GM18861 (cell line): Measurements from ENCODE around the gene NLGN3.
A peak's percentile ranks its signal among the peaks of the same experiment; 100 is the strongest.
"Not testable (repeated sequence)": the region's sequence is repeated elsewhere in the genome, so short reads cannot be mapped to it uniquely, and the experiment has no call there.

Experiments
- ATAC-seq: cut with Tn5 transposase; IDR thresholded peaks from one replicate; pipeline ENCODE4 v1.9.1; 2021; ENCODE audit not compliant: unreplicated experiment

NLGN3 gene

DNA sequence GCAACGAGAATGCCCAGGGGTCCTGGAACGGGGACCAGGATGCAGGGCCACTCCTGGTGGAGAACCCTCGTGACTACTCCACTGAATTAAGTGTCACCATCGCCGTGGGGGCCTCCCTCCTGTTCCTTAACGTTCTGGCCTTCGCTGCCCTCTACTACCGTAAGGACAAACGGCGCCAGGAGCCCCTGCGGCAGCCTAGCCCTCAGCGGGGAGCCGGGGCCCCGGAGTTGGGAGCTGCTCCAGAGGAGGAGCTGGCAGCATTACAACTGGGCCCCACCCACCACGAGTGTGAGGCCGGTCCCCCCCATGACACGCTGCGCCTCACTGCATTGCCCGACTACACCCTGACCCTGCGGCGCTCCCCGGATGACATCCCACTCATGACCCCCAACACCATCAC, 24.9 kb downstream of the NLGN3 start:
- ATAC-seq: no peak

DNA sequence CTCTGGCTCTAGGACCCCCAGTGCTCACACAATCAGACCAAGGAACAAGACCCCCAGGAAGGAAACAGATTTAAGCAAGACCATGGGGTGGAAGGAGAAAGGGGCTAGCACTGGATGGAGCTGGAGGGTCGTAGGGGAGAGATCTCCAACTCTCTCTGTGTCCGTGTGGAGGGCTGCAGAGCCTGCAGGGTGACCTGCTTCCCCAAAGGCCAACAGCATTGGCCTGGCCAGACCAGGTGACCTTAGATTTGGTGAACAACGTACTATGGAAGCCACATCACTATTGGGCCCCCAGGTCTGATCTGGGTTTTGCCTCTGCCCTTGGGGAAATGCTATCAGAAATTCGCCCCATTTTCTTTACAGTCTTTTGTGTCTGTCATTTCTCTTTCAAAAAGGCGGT, 26.0 kb downstream of the NLGN3 start:
- ATAC-seq: no peak

DNA sequence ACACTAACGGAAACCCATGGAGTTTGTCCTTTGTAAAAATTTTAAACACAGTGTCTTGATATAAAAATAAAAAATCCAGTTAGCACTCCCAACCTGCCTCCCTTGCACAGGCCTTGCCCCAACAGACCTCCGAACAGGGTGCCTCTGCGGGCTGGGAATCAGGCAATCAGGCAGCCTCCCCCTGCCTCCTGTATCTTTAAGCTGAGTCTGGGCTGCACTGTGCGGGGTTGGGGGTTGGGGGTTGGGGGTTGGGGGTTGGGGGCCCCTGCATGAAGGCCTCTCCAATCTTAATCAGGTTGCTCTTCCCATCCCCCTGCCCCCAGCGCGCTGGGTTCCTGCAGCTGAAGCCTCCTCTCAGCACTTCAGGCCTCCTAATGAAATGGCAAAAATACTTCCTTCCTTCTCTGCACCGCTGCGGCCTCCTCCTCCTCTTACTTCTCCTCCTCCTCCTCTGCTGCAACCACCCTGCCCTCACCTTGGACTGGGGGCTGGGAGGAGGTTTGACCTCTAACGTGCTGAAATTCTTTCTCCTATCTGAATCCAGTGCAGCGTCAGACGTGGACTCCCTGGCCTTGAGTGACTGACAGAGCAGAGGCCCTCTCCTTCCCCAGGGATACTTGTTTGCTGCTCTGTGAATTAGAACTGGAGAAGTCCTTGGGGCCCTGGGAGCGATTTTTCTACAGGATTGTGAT, 26.6 kb downstream of the NLGN3 start:
- ATAC-seq: no peak

DNA sequence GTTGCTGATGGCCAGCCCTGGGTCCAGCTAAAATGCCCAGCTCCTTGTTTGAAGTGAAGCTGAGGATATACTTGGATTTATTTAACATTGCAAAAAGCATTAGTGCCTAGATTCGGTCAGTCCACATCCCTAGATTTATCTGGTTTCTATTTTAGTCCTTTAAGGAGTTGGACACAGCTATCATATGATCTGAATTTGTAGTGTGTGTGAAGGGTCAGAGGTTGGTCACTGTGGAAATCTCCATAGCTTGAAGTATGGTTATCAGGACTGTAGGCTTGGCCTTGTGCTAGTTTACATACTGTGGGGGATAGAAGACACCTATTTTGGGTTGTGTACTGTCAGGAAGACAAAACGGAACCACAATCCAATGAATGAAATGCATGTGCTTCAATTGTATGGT, 28.8 kb downstream of the NLGN3 start:
- no peak for ATAC-seq

DNA sequence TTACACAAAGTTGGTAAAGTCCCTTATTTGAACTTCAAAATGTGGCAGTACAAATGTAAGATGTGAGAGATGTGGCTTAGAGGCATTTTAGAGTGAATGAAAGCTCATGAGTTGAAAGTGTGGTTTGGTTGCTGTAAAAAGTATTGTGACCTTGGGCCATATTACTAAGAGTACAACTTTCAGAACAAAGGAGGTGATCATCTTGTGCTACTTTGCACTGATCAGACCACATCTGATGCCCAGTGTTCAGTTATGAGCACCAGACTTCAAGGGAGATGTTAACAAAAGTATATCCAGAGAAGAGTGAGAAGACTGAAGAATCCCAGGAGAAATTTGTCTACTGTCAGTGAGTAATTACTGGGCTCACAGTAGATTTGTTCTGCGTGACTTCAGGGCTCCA, 30.2 kb downstream of the NLGN3 start:
- no peak for ATAC-seq

DNA sequence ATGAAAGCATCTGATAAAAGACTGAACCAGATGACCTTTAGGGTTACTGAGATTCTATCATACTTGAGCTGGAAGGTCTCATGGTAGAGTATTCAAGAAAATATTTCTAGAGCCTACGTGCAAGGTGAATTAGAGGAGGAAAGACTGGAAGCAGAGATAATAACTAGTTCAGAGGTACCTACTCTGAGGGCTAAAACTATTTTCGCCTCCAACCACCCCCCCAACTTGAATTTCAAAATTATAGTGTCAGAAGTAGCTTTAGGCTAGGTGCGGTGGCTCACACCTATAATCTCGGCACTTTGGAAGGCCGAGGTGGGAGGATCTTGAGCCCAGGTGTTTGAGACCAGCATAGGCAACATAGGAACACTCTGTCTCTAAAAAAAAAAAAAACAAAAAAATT, 30.9 kb downstream of the NLGN3 start:
- no peak for ATAC-seq

DNA sequence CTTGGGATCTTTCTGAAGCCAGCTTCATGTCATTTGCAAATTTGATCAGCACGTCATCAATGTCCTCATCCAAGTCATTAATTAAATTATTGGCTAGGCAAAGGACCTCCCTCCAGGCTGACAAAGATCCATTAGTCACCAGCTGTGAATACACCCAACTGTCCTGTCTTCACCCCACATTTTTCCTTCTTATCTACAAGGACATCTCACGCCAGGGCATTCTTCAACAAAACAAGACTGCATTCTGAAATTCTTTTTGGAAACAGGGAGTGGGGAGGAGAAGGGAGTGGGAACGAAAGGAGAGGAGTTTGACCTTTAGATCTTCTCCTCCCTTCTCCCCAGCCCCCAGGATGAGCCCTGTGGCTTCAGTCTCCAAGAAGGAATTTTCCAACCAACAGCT, 32.7 kb downstream of the NLGN3 start:
- no peak for ATAC-seq

DNA sequence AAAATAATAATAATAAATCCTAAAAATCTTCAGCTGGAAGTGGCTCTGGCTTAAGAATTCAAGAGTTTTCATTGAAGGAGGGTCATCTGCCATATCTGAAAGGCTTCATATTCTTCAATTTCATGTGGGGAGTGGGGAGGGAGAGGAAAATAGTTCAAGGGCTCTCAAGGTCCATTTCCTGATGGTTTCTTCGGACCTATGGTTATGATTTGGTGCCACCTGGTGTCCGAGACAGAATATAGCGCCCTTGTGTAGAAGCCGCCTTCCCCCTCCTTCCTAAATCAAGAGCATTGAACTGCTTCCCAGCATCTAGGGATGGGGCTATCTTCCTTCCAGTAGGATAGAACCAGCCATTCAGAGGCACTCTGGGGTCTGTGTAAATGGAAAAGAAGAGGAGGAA, 34.3 kb downstream of the NLGN3 start:
- no peak for ATAC-seq

DNA sequence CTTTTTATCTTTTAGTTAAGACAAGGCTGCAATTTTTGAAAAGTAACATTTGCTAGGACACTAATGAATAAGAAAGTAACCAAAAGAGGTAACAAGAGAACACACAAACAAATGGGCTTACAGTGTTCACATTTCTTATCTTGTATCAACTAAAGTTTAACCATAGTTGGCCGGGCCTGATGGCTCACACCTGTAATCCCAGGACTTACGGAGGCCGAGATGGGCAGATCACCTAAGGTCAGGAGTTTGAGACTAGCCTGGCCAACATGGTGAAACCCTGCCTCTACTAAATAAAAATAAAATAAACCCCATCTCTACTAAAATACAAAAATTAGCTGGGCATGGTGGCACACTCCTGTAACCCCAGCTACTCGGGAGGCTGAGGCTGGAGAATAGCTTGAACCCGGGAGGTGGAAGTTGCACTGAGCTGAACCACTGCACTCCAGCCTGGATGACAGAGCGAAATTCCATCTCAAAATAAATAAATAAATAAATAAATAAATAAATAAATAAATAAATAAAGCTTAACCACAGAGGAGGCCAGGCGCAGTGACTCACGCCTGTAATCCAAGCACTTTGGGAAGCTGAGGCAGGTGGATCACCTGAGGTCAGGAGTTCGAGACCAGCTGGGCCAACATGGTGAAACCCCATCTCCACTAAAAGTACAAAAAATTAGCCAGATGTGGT, 36.1 kb downstream of the NLGN3 start:
- ATAC-seq: not testable (repeated sequence)

DNA sequence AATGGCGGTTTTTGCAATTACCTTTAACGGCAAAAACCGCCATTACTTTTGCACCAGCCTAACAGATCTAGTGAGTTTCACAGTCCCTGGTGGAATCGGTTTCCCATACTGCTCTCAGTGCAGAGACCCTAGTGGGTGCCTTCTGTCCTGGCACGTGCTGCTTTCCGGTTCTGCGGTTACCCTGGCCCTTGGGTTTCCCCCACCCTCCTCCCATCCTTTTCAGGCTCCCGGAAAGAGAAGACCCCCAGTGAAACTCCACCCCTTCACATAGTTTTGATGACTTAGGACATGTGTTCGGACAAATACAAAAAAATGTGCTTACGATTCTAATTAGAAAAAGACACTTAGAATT, 36.9 kb downstream of the NLGN3 start:
- peak; percentile 23 for ATAC-seq

DNA sequence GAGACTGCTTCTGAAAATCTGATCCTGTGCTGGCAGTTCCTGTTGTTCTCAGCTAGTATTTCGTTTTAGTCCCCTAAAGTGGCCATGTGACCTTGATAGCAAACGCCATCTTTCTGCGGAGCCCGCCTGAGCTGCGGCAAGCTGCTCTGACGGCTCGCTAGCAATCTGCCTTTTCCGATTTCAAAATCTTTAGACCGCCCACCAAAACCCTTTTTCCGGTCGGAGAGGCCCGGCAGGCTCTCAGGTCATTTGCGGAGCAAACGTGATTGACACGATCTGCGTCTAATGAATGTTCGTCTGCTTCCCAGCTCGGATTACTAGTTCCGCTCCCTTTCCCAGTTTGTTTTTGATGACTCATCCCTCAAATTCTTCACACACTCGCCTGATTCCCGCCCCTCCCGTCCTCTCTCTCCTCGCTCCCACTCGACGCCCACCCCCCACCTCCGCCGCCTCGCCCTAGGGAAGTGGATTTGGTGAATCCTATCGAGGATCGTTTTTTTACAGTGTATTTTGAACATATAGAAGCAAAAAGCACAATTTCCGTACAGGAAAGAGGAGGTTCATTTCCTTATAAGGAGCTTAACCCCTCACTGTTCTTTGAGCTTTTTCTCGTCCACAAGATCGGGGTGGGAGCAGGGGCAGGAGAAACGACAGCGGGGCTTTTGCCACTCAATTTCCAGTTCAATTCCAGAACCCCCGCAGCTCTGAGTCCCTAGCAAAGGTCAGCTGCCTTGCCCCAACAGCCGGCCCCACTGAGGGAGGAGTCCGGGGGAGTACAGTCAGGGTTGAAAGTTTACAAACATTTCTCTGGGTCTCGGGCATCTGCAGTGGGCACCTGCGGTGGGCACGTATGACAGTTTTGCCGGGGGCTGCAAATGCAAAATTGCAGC, 37.5 kb downstream of the NLGN3 start:
- ATAC-seq: peak; percentile 91

DNA sequence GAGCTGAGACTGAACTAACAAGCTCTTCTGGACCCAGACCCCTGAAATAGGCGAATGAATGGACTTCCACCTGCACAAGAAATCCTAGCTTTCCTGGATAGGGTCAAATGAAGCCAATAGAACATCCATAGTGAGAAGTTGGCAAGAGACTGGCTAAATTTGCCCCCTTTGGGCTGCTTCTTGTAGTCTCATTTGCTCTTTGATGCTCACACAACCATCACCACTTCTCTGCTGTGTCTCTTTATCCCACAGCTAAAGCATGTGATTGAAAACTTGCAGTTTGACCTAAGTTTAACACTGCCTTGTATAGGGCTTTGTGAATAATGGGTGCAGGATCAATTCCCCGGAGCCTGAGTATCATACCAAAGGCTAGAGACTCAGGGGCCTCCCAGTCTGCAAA, 38.2 kb downstream of the NLGN3 start:
- ATAC-seq: no peak

DNA sequence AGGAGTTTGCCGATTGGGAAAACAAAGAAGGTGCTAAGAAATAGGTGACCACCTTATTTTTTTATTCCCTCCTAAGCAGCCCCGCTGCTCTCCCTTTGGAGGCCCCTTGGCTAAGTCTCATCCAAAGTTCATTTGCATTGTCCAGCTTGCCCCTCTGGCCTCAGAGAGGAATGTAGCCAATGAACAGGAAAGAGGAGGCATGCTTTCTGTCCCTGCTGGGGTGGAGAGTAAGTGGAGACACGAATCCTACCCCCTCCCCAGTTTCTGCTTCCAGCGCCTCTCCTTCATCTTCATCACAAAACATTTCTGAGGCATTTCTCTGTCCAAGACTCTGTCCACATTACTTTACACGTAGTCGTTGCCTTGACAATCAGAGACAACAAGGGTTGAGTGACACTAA, 38.7 kb downstream of the NLGN3 start:
- ATAC-seq: no peak

DNA sequence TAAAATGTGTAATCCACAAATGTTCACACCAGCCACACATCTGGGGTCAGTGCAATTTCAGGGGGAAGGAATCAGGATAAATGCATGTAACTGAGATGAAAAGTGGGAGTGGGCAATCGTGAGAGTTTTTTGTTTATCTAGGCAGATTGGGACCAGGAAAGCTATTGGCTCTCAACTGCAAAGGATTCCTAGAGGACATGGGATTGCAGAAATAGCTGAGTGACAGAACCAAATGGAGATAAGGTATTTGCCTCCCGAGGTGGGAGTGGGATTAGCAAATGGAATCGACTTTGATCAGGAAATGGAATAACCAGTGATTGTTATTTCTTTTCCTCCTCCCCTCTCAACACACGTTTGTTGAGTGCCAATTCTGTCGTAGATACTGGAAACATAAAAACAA, 39.5 kb downstream of the NLGN3 start:
- no peak for ATAC-seq

DNA sequence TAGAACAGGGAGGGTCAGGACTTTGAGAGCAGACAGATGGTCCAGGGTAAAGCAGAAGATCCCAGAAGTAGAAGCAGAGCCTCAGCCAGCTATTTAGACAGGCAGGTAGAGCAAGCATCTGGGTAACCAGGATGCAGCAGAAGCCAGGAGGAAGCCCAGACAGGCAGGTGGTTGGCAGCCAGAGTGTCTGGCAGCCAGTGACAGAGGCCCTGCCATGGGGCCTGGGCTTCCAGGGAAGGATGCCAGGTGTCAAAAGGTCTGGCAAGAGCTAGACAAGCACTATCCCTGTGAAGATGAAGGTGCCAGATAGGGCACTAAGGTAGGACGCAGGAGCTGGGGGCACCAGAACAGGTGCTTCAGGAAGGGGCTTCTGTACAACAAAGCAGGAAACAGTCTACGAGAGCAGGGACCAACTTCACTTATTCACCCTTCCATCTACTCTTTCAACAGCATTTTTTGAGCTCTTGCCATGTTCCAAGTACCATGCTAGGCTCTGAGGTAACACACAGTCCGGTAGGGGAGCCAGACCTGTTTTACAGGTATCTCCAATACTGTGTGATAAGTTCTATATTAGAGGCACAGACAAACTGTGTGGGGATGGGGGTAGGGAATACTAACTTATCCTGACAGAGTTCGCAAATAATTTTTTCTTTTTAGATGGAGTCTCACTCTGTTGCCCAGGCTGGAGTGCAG, 40.3 kb downstream of the NLGN3 start:
- no peak for ATAC-seq

DNA sequence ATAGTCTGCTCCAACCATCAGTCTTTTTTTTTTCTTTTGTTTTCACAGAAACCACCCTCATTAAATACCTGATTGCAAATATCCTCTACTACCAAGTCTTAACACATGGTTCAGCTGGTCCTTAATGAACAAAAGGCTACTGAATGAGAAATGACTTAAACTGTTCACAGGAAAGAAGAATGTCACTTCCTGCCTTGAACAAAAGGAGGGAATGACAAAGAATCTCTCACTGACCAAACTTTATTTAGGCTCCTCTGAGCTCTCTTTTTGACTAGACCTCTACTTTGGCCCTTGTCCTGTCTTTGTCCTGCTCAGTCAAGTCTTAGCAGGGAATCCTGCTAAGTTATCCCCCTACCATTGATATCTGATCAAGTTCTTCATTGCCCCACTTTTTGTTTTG, 46.6 kb downstream of the NLGN3 start:
- no peak for ATAC-seq

DNA sequence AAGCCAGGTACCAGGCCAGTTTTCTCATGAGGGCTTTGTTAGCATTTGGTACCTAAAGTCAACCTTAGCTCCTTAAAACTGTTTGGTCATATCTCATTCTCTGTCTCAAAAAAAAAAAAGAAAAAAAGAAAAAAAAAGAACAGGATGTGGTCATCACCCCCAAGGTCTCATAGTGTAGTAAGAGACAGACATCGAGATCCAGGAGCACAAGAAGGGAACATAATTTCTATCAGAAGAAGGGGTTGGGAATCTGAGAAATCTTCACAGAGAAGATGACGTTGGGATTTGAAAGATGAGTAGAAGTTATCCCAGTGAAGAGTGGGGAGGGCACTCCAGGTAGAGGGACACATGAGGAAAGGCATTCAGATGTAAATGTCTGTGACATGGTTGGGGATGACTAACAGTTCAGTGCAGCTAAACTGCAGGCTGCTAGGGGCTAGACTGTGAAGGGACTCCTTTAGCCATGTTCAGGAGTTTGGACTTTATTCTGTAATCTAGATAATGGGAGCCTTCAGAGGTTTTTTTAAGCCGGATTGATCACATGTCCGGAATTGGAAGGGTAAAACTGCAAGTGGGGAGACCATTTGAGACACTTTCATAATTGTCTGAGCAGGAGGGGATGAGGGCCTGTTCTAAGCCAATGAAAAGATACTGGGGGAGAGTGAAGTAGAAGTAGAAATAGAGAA, 51.5 kb downstream of the NLGN3 start:
- ATAC-seq: no peak

DNA sequence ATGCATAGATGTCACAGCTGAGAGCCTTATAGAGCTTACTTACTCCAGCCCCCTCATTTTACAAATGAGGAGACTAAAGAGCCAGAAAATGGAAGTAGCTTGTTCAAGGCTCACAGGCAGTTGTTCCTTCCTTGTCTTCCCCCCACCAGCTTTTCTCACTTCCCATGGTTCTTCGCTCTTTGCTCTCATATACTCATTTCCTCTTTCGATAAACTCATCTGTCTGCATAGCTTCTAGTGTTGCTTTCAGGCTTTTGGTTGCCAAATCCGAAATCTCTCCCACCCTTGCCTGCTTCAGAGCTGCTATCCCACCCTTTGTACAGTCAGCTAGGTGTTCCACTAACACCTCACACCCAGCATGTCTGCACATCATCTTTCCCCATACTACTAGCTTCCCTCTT, 53.4 kb downstream of the NLGN3 start:
- ATAC-seq: peak; percentile 73

DNA sequence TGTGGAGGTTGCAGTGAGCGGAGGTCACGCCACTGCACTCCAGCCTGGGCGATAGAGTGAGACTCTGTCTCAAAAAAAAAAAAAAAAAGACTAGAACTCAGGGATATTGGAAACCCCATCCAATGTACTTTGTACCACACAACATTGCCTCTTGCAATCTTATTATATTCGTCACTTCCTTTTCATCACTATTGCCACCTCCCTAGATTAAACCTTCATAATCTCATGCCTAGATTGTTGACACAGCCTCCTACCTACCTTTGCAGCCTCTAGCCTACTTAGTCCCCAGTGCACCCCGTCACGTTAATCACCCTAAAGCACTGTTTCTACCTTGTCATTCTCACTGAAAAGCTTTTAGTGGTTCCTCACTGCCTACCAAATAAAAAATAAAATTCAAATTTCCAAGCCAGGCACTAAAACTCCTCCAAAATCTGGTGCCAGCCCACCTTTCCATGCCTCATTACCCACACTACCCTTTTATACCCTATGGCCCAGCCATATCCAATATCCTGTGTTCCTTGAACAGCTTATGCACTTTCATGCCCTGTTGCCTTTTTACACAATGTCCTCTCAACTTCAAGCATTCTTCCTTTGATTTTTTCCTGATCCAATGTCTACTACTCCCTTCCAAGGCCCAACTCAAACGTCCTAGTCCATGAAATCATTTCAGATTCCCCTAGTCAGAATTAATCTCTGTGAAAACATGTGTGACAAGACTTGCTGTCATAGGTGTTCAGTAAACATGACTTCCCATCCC, 54.8 kb downstream of the NLGN3 start:
- ATAC-seq: no peak

DNA sequence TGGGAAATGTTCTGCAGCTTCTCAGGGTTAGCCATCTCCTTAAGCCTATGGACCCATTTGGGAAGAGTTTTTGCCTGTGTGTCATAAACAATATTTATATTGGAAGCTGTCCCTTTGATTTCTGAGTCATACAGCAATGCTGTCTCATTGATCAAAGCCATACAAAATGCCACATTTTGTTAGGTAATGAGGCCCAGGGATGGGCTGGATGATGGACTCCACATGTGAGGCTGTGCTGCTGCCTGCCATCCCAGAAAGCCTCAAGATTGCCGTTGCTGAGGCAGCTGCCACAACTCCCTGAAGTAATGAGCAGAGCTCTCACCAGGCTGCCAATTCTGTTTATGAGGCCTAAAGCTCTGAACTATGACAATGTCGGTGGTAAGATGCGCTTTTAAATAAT, 66.2 kb downstream of the NLGN3 start:
- no peak for ATAC-seq
